ENCODE results near the gene PAX2.

The PAX2 gene

GRCh38 chr10:100819424-100819823 is 74.0 kb downstream of the PAX2 start:
- no peak for ATAC-seq
- TF ChIP-seq ARNTL (CRISPR knock-in tag; IDR thresholded peaks at IDR 0.05; ENCODE audit: borderline replicate concordance, low read depth) (no peak), ZFP3 (CRISPR knock-in tag; IDR thresholded peaks at IDR 0.05) (no peak), GLIS3 (CRISPR knock-in tag; IDR thresholded peaks at IDR 0.05) (no peak), ZFP30 (CRISPR knock-in tag; IDR thresholded peaks at IDR 0.05) (no peak), ZC3H10 (CRISPR knock-in tag; IDR thresholded peaks at IDR 0.05) (no peak), SNAI2 (CRISPR knock-in tag; IDR thresholded peaks at IDR 0.05) (no peak), TOX (CRISPR knock-in tag; IDR thresholded peaks at IDR 0.05; ENCODE audit: borderline replicate concordance) (no peak), BACH2 (CRISPR knock-in tag; IDR thresholded peaks at IDR 0.05; ENCODE audit: borderline replicate concordance) (no peak), PPARA (CRISPR knock-in tag; IDR thresholded peaks at IDR 0.05; ENCODE audit: borderline replicate concordance) (no peak), RARB (CRISPR knock-in tag; IDR thresholded peaks at IDR 0.05) (no peak), ZNF565 (CRISPR knock-in tag; conservative IDR thresholded peaks at IDR 0.05; ENCODE audit: low read depth) (no peak), TCF4 (CRISPR knock-in tag; IDR thresholded peaks at IDR 0.05; ENCODE audit: borderline replicate concordance) (no peak)
- TF ChIP-seq, protein P1, sequence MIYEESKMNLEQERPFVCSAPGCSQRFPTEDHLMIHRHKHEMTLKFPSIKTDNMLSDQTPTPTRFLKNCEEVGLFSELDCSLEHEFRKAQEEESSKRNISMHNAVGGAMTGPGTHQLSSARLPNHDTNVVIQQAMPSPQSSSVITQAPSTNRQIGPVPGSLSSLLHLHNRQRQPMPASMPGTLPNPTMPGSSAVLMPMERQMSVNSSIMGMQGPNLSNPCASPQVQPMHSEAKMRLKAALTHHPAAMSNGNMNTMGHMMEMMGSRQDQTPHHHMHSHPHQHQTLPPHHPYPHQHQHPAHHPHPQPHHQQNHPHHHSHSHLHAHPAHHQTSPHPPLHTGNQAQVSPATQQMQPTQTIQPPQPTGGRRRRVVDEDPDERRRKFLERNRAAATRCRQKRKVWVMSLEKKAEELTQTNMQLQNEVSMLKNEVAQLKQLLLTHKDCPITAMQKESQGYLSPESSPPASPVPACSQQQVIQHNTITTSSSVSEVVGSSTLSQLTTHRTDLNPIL (CRISPR knock-in tag; IDR thresholded peaks at IDR 0.05; ENCODE audit: low read depth) = no peak

DNA sequence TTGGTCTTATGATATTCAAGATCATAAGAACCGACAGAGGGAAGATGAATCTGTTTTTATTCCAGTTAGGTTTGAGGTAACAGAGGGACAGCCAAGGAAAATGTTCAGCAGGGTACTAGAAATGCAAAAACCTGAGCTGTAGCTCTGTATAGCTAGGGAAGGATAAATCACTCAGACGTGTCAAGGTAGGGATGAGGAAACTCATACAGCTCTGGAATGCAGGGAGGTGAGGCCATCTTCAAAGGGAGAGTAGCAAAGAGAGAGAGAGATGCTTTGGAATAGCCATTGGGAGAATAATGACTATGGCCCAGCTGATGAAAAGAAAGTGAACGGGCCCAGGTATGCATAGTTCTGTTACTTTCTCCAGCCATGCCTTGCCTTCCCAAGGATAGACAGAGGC is 77.8 kb downstream of the PAX2 start:
- no peak for ATAC-seq

DNA sequence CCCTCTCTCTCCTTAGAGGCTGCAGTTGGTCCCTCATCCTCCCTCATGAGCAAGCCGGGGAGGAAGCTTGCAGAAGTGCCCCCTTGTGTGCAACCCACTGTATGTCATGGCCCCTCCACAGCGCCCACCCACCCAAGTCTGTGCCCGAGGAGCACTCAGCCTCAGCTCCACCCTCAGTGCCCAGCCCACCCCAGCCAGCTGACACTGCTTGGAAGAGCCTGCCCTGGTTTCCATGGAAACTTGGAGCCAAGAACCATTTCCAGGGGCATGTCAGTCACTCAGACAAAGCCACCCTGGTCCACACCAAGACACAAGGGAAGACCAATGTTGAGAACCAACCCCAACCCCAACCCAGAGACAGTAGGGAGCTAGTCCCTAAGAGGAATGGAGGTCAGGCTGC is 79.5 kb downstream of the PAX2 start:
- no peak for TF ChIP-seq PPARA (CRISPR knock-in tag; IDR thresholded peaks at IDR 0.05; ENCODE audit: borderline replicate concordance)
- no peak for TF ChIP-seq ISL1 (CRISPR knock-in tag; IDR thresholded peaks at IDR 0.05)
- TF ChIP-seq RARB (CRISPR knock-in tag; IDR thresholded peaks at IDR 0.05) = no peak
- TF ChIP-seq ZC3H10 (CRISPR knock-in tag; IDR thresholded peaks at IDR 0.05) = no peak
- no peak for TF ChIP-seq ARNTL (CRISPR knock-in tag; IDR thresholded peaks at IDR 0.05; ENCODE audit: borderline replicate concordance, low read depth)
- TF ChIP-seq, protein P2, sequence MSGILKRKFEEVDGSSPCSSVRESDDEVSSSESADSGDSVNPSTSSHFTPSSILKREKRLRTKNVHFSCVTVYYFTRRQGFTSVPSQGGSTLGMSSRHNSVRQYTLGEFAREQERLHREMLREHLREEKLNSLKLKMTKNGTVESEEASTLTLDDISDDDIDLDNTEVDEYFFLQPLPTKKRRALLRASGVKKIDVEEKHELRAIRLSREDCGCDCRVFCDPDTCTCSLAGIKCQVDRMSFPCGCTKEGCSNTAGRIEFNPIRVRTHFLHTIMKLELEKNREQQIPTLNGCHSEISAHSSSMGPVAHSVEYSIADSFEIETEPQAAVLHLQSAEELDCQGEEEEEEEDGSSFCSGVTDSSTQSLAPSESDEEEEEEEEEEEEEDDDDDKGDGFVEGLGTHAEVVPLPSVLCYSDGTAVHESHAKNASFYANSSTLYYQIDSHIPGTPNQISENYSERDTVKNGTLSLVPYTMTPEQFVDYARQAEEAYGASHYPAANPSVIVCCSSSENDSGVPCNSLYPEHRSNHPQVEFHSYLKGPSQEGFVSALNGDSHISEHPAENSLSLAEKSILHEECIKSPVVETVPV (CRISPR knock-in tag; IDR thresholded peaks at IDR 0.05) = no peak
- no peak for TF ChIP-seq ZNF565 (CRISPR knock-in tag; conservative IDR thresholded peaks at IDR 0.05; ENCODE audit: low read depth)
- no peak for TF ChIP-seq GLIS3 (CRISPR knock-in tag; IDR thresholded peaks at IDR 0.05)
- TF ChIP-seq, protein P3, sequence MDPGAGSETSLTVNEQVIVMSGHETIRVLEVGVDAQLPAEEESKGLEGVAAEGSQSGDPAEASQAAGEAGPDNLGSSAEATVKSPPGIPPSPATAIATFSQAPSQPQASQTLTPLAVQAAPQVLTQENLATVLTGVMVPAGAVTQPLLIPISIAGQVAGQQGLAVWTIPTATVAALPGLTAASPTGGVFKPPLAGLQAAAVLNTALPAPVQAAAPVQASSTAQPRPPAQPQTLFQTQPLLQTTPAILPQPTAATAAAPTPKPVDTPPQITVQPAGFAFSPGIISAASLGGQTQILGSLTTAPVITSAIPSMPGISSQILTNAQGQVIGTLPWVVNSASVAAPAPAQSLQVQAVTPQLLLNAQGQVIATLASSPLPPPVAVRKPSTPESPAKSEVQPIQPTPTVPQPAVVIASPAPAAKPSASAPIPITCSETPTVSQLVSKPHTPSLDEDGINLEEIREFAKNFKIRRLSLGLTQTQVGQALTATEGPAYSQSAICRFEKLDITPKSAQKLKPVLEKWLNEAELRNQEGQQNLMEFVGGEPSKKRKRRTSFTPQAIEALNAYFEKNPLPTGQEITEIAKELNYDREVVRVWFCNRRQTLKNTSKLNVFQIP (CRISPR knock-in tag; IDR thresholded peaks at IDR 0.05; ENCODE audit: borderline replicate concordance, low read depth) = no peak
- TF ChIP-seq, protein P4, sequence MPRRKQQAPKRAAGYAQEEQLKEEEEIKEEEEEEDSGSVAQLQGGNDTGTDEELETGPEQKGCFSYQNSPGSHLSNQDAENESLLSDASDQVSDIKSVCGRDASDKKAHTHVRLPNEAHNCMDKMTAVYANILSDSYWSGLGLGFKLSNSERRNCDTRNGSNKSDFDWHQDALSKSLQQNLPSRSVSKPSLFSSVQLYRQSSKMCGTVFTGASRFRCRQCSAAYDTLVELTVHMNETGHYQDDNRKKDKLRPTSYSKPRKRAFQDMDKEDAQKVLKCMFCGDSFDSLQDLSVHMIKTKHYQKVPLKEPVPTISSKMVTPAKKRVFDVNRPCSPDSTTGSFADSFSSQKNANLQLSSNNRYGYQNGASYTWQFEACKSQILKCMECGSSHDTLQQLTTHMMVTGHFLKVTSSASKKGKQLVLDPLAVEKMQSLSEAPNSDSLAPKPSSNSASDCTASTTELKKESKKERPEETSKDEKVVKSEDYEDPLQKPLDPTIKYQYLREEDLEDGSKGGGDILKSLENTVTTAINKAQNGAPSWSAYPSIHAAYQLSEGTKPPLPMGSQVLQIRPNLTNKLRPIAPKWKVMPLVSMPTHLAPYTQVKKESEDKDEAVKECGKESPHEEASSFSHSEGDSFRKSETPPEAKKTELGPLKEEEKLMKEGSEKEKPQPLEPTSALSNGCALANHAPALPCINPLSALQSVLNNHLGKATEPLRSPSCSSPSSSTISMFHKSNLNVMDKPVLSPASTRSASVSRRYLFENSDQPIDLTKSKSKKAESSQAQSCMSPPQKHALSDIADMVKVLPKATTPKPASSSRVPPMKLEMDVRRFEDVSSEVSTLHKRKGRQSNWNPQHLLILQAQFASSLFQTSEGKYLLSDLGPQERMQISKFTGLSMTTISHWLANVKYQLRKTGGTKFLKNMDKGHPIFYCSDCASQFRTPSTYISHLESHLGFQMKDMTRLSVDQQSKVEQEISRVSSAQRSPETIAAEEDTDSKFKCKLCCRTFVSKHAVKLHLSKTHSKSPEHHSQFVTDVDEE (CRISPR knock-in tag; IDR thresholded peaks at IDR 0.05) = no peak
- TF ChIP-seq, protein P1 (CRISPR knock-in tag; IDR thresholded peaks at IDR 0.05; ENCODE audit: low read depth) = no peak
- TF ChIP-seq OSR1 (CRISPR knock-in tag; IDR thresholded peaks at IDR 0.05) = no peak
- TF ChIP-seq ZNF70 (CRISPR knock-in tag; IDR thresholded peaks at IDR 0.05) = no peak
- ATAC-seq = no peak

More for the DNA sequence above, 77.8 kb downstream of the PAX2 start:
- TF ChIP-seq ARNTL (CRISPR knock-in tag; IDR thresholded peaks at IDR 0.05; ENCODE audit: borderline replicate concordance, low read depth) (no peak), PPARA (CRISPR knock-in tag; IDR thresholded peaks at IDR 0.05; ENCODE audit: borderline replicate concordance) (no peak), GLIS3 (CRISPR knock-in tag; IDR thresholded peaks at IDR 0.05) (no peak)
- TF ChIP-seq, protein P1 (CRISPR knock-in tag; IDR thresholded peaks at IDR 0.05; ENCODE audit: low read depth) = no peak
- TF ChIP-seq, protein P4 (CRISPR knock-in tag; IDR thresholded peaks at IDR 0.05) = no peak

All from SK-N-SH treated with all-trans-retinoic acid at 6 μM for 48 hours (cell line).